ENCODE measurements around the gene REC114.

Gene REC114

DNA sequence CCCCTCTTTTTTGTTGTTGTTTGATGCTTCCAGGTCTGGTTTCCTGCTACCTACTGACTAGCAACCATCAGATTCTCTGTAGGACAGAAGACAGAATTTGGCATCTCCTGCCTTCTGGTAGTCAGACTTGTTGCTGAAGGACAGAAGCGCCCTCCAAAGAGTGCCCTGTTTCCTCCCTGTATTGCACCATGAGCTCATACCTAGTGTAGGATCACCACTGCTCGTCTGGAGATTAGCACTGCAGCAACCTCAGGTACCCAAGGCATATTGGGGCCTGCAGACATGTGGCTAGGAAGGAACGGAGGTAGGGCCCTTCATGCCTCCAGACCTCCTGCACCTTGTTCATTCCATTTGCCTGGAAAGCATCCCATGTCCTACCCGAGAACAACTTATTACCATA lies 112.1 kb downstream of the REC114 start:
- no peak overlapping the region for H2AFZ ChIP-seq (ENCODE audit: low read length, unreplicated experiment)
- H3K79me2 ChIP-seq (ENCODE audit: control insufficient read depth, insufficient read depth, low read length, unreplicated experiment) = no peaks in the 10 kb centered on the region
- peaks cover 18% of the 10 kb centered on the region for H3K36me3 ChIP-seq (ENCODE audit: insufficient read depth, low read length)
- no peak overlapping the region for H3K27ac ChIP-seq (ENCODE audit: low read depth, low read length)
- H3K27me3 ChIP-seq (ENCODE audit: insufficient read depth, low read length) = no peaks in the 10 kb centered on the region
- H3K4me3 ChIP-seq (ENCODE audit: low read depth, low read length) = no peak overlapping the region
- H3K4me1 ChIP-seq (ENCODE audit: control insufficient read depth, insufficient read depth, low read length, unreplicated experiment) = no peaks in the 10 kb centered on the region

DNA sequence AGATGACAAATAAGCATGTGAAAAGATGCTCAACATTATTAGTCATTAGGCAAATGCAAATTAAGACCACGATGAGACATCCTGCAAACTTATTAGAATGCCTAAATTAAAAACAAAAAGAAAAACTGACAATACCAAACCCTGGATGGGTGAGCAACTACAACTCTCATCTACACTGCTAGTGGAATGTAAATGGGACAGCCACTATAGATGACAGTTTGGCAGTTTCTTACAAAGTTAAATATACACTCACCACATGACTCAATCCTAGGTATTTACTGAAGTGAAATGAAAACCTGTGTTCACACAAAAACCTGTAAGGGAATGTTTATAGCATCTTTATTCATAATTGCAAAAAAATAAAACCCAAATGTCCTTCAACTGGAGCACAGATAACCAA lies 115.6 kb downstream of the REC114 start:
- Histone ChIP-seq H3K27ac (ENCODE audit: low read depth, low read length) (no peak overlapping the region), H3K79me2 (ENCODE audit: control insufficient read depth, insufficient read depth, low read length, unreplicated experiment) (no peaks in the 10 kb centered on the region), H3K4me3 (ENCODE audit: low read depth, low read length) (no peak overlapping the region), H2AFZ (ENCODE audit: low read length, unreplicated experiment) (no peak overlapping the region), H3K36me3 (ENCODE audit: insufficient read depth, low read length) (peaks cover 34% of the 10 kb centered on the region), H3K27me3 (ENCODE audit: insufficient read depth, low read length) (no peaks in the 10 kb centered on the region), H3K4me1 (ENCODE audit: control insufficient read depth, insufficient read depth, low read length, unreplicated experiment) (no peaks in the 10 kb centered on the region)

DNA sequence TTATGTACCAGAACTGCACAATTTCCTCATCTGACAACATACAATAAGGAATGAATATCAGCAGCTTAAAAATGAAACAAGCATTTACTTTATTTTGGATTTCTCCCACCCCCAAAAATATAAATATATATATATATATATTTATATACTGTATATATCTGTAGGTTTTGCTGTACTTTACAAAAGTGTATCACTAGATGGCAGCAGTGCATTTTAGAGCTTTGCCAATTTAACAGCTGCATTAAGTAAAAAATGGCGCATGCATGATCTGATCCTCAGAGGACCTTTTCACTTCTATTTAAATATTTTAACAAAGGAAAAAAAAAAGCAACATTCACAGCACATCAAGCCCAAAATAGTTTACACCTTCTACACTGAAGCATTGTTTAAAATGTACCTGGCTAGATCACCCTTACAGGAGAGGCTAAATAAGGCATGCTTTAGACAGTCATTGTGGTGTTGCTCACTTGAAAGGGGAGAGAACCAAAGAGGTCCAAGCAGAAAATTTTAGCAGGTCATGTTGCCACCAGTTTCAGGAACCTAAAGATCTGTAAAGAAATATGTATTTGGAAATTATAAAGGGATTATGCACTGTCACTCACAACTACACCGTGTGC lies 117.6 kb downstream of the REC114 start:
- Histone ChIP-seq H3K27ac (ENCODE audit: low read depth, low read length) (no peak overlapping the region), H3K27me3 (ENCODE audit: insufficient read depth, low read length) (no peaks in the 10 kb centered on the region), H3K36me3 (ENCODE audit: insufficient read depth, low read length) (peaks cover 34% of the 10 kb centered on the region), H3K79me2 (ENCODE audit: control insufficient read depth, insufficient read depth, low read length, unreplicated experiment) (no peaks in the 10 kb centered on the region), H3K4me3 (ENCODE audit: low read depth, low read length) (no peak overlapping the region), H3K4me1 (ENCODE audit: control insufficient read depth, insufficient read depth, low read length, unreplicated experiment) (peaks cover 14% of the 10 kb centered on the region), H2AFZ (ENCODE audit: low read length, unreplicated experiment) (no peak overlapping the region)

DNA sequence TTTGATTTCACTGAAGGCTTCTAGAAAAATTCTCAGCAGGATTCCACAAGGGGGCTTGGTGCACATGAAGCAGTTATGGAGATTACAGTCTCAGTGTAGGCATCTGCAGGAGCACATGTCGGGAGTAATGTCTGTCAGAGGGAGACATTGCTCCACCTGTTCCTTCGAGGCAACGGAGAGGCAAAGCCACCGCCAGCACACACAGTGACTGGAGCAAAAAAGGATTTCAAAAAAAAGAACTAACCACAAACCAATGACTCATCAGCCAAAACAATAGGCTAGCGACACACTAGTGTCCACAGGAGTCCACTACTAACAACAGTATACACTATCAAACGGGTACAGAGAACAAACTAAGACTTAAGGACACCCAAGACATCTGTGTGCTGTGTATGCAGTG lies 121.3 kb downstream of the REC114 start:
- Histone ChIP-seq H3K79me2 (ENCODE audit: control insufficient read depth, insufficient read depth, low read length, unreplicated experiment) (no peaks in the 10 kb centered on the region), H3K4me1 (ENCODE audit: control insufficient read depth, insufficient read depth, low read length, unreplicated experiment) (peaks cover 14% of the 10 kb centered on the region), H3K27me3 (ENCODE audit: insufficient read depth, low read length) (no peaks in the 10 kb centered on the region), H3K36me3 (ENCODE audit: insufficient read depth, low read length) (peaks cover 19% of the 10 kb centered on the region), H3K27ac (ENCODE audit: low read depth, low read length) (no peak overlapping the region), H2AFZ (ENCODE audit: low read length, unreplicated experiment) (no peak overlapping the region), H3K4me3 (ENCODE audit: low read depth, low read length) (no peak overlapping the region)

DNA sequence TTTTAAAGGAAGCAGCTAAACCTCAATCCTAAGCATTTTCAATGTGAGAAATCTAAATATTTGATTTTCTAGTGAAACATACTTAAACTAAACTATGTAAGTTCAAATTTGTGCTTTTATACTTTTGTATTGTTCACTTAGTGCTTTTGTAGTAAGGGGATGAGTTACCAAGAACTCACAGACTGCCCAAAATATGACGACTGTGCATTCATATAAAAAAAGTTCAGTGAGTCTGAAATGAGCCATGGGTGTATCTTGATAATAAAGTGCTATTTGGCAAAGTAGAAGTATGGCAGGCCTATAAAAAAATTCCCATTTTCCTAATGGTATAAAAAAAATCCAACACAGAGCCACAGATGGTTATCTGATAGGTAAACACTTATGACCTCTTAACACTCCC lies 124.1 kb downstream of the REC114 start:
- H3K27me3 ChIP-seq (ENCODE audit: insufficient read depth, low read length) = no peaks in the 10 kb centered on the region
- no peak overlapping the region for H2AFZ ChIP-seq (ENCODE audit: low read length, unreplicated experiment)
- H3K36me3 ChIP-seq (ENCODE audit: insufficient read depth, low read length) = peaks cover 22% of the 10 kb centered on the region; the same call in 1 of the 2 replicates
- no peak overlapping the region for H3K4me3 ChIP-seq (ENCODE audit: low read depth, low read length)
- no peak overlapping the region for H3K27ac ChIP-seq (ENCODE audit: low read depth, low read length)
- H3K4me1 ChIP-seq (ENCODE audit: control insufficient read depth, insufficient read depth, low read length, unreplicated experiment) = peaks cover 14% of the 10 kb centered on the region
- H3K79me2 ChIP-seq (ENCODE audit: control insufficient read depth, insufficient read depth, low read length, unreplicated experiment) = no peaks in the 10 kb centered on the region

DNA sequence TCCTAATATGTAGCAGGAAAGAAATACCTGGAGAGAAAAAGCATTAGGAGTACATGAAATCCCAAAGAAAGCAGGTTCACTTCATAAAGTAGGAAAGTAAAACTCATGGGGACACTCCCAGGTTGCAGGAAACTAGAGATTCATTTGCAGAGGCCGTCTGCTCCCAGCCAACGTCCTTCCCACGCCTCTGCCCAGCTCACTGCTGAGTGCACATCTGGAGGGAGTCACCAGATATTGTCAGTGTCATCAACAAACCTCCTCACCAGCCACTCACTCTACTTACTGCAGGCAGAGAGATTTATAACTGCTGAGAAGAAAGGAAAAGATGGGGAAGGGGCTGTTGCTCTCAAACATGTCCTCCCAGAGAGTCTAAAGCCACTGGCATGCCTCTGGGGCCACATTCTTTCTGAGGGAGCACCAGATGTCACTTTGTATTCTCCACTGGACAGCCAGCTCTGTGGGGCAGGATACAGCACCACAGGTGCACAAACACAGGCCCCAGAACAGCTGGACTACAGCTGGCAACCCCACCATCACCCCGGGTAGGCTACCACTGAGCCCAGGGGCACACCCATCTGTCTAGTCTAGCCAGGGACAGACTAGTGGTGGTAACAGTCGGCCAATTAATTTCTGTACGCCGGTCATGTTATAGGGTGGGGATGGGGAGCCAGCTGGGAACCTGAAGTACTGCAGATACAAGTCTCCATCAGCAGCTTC lies 125.8 kb downstream of the REC114 start:
- no peaks in the 10 kb centered on the region for H3K79me2 ChIP-seq (ENCODE audit: control insufficient read depth, insufficient read depth, low read length, unreplicated experiment)
- H3K36me3 ChIP-seq (ENCODE audit: insufficient read depth, low read length) = peaks cover 9% of the 10 kb centered on the region; the same call in 1 of the 2 replicates
- H3K27me3 ChIP-seq (ENCODE audit: insufficient read depth, low read length) = no peaks in the 10 kb centered on the region
- H3K27ac ChIP-seq (ENCODE audit: low read depth, low read length) = no peak overlapping the region
- no peak overlapping the region for H2AFZ ChIP-seq (ENCODE audit: low read length, unreplicated experiment)
- H3K4me3 ChIP-seq (ENCODE audit: low read depth, low read length) = no peak overlapping the region
- H3K4me1 ChIP-seq (ENCODE audit: control insufficient read depth, insufficient read depth, low read length, unreplicated experiment) = peaks cover 14% of the 10 kb centered on the region

DNA sequence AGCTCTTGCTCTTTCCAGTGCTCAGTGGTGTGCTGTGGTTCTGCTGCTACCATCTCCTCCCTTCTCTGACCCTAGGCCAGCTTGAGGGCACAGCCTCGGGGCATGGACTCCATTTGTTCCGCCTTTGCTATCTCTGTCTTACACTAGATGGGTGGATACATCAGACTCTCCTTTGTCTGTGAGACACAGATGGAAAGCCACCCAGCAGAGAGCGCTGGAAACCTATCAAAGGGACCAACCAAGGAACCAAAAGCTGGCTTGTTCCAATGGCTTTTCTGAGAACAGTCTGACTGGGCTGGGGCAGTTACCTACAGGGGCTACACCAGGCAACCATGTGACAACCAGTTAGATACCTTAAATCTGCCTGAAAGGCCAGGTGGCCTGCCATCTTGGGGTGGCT lies 126.4 kb downstream of the REC114 start:
- Histone ChIP-seq H3K4me1 (ENCODE audit: control insufficient read depth, insufficient read depth, low read length, unreplicated experiment) (peaks cover 10% of the 10 kb centered on the region), H3K79me2 (ENCODE audit: control insufficient read depth, insufficient read depth, low read length, unreplicated experiment) (no peaks in the 10 kb centered on the region), H3K27me3 (ENCODE audit: insufficient read depth, low read length) (no peaks in the 10 kb centered on the region), H3K36me3 (ENCODE audit: insufficient read depth, low read length) (peaks cover 9% of the 10 kb centered on the region; the same call in 1 of the 2 replicates), H3K4me3 (ENCODE audit: low read depth, low read length) (no peak overlapping the region), H2AFZ (ENCODE audit: low read length, unreplicated experiment) (no peak overlapping the region), H3K27ac (ENCODE audit: low read depth, low read length) (no peak overlapping the region)

DNA sequence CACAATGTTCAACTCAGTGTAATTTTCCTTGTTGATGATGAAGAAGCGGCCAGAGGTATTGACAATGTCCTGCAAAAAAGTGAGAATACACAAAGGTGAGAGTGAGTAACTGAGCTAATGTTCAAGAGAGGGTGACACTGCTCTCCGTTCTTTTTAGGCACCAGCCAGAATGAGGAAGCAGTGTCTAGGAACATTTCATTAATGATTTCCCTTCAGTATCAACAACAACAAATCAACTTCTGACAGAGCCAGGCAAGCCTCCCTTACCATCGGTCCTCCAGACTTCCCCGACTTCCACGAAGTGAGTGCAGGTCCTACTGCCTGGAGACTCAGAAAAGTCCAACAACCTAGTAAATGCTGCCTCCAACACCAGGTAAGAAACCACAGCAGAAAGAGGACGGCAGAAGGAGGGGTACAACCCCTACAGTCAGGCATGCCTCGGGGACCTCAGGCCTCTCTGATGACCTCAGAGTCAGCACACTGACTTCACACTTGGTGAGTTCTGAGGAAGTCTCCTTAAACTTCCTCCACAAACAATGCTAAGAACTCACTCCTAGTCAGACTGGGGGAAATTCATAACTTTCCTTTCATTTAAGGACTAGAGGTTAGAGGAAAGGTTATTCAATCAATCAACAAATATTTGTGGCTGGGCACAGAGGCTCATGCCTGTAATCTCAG lies 127.5 kb downstream of the REC114 start:
- no peaks in the 10 kb centered on the region for H3K79me2 ChIP-seq (ENCODE audit: control insufficient read depth, insufficient read depth, low read length, unreplicated experiment)
- no peak overlapping the region for H2AFZ ChIP-seq (ENCODE audit: low read length, unreplicated experiment)
- peaks cover 9% of the 10 kb centered on the region; the same call in 1 of the 2 replicates for H3K36me3 ChIP-seq (ENCODE audit: insufficient read depth, low read length)
- no peak overlapping the region for H3K4me3 ChIP-seq (ENCODE audit: low read depth, low read length)
- H3K27me3 ChIP-seq (ENCODE audit: insufficient read depth, low read length) = no peaks in the 10 kb centered on the region
- no peaks in the 10 kb centered on the region for H3K4me1 ChIP-seq (ENCODE audit: control insufficient read depth, insufficient read depth, low read length, unreplicated experiment)
- no peak overlapping the region for H3K27ac ChIP-seq (ENCODE audit: low read depth, low read length)

DNA sequence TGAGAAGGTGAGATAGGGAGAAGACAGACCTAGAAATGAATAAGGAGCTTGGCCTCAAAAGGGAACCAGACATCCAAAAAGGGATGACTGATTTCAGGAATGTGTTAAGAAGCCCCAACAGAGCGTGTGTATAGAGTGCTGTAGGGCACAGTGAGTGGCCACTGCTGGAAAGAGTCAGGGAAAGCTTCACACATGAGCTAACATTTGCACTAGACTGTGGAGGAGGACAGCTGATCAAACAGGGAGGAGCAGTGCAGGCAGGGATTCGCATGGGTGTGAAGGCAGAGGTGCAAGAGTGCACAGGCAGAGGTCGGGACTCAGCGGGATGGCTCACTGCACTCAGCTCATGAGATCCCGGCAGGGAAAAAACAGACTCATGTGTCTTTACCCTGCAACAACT lies 128.4 kb downstream of the REC114 start:
- no peak overlapping the region for H3K27ac ChIP-seq (ENCODE audit: low read depth, low read length)
- H3K4me3 ChIP-seq (ENCODE audit: low read depth, low read length) = no peak overlapping the region
- no peak overlapping the region for H2AFZ ChIP-seq (ENCODE audit: low read length, unreplicated experiment)
- H3K36me3 ChIP-seq (ENCODE audit: insufficient read depth, low read length) = peaks cover 9% of the 10 kb centered on the region; the same call in 1 of the 2 replicates
- no peaks in the 10 kb centered on the region for H3K27me3 ChIP-seq (ENCODE audit: insufficient read depth, low read length)
- no peaks in the 10 kb centered on the region for H3K79me2 ChIP-seq (ENCODE audit: control insufficient read depth, insufficient read depth, low read length, unreplicated experiment)
- no peaks in the 10 kb centered on the region for H3K4me1 ChIP-seq (ENCODE audit: control insufficient read depth, insufficient read depth, low read length, unreplicated experiment)

DNA sequence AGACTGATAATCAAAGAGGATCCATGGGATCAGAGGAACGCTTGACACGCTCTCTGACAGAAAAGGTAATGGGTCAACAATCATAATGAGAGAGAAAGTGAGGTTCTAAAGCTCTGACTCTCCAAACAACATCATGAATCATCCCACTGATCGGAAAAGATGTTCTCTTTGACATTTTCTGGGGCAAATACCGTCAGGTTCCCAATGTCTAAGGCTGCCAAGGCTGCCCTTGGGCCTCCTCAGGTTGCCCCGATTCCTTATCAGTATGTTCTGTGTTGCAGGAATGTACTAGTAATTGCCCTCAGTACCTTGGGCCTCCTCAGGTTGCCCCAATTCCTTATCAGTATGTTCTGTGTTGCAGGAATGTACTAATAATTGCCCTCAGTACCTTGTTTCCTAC lies 129.3 kb downstream of the REC114 start:
- Histone ChIP-seq H3K4me1 (ENCODE audit: control insufficient read depth, insufficient read depth, low read length, unreplicated experiment) (no peaks in the 10 kb centered on the region), H3K27ac (ENCODE audit: low read depth, low read length) (no peak overlapping the region), H3K27me3 (ENCODE audit: insufficient read depth, low read length) (no peaks in the 10 kb centered on the region), H2AFZ (ENCODE audit: low read length, unreplicated experiment) (no peak overlapping the region), H3K36me3 (ENCODE audit: insufficient read depth, low read length) (peaks cover 9% of the 10 kb centered on the region; the same call in 1 of the 2 replicates), H3K4me3 (ENCODE audit: low read depth, low read length) (no peak overlapping the region), H3K79me2 (ENCODE audit: control insufficient read depth, insufficient read depth, low read length, unreplicated experiment) (no peaks in the 10 kb centered on the region)

All from ACC112 (cell line).